Colonic mucosa (tissue), 4 donors: ENCODE measurements around the gene TMEM167B. TPM values are rescaled to one million over a fixed set of nuclear protein-coding genes. Genes with fewer than 3 reads are reported as not detected.

Source experiments
- DNase-seq: peaks from one replicate; pipeline ENCODE4 v3.0.0-alpha.2; 2020
- H3K27ac ChIP-seq: fragments of 200-600 bp; one replicate; pipeline ENCODE4 v1.8.0; 2021
- H3K27me3 ChIP-seq: fragments of 200-600 bp; one replicate; pipeline ENCODE4 v1.8.0; 2021
- H3K36me3 ChIP-seq: fragments of 200-600 bp; one replicate; pipeline ENCODE4 v1.8.0; 2021
- H3K4me1 ChIP-seq: fragments of 200-600 bp; one replicate; pipeline ENCODE4 v1.8.0; 2021; ENCODE audit warnings: mild to moderate bottlenecking
- H3K4me3 ChIP-seq: fragments of 200-600 bp; one replicate; pipeline ENCODE4 v1.8.0; 2021
- H3K9ac ChIP-seq, 2 donors: one replicate each; pipeline ENCODE4 v1.7.0; 2013; ENCODE audit warnings: control low read depth in 2 of 2, low read depth in 2 of 2, low read length in 2 of 2
- H3K9me3 ChIP-seq: fragments of 200-600 bp; one replicate; pipeline ENCODE4 v1.8.0; 2021
- intact Hi-C: fragments of 100-400 bp; cut with DNase I; formaldehyde crosslinking; loops from one replicate; pipeline ENCODE4 v1.14.1; 2022
- total RNA-seq, 2 donors: library from RNA; stranded (reverse); fragmentation: NEBNext Ultra II Directional in 1 of 2; extraction: Animal tissue kit (Norgen Biotek cat#: 25700) in 1 of 2; gene quantifications; one replicate each; pipeline ENCODE4 v1.2.1, GENCODE V29; 2021
- TF ChIP-seq, protein P1 (sequence below): fragments of 200-600 bp; IDR thresholded peaks from one replicate; pipeline ENCODE4 v1.8.0; 2022; ENCODE audit warnings: antibody characterized with exemption, mild to moderate bottlenecking
- donor health status: healthy.
- donor health status: DM: no; HTN: no; CAD: no.
- donor health status: DM: no; HTN: no; CAD: no.

The TMEM167B gene
- total RNA-seq, 2 donors from 2014 or later = 26.0 to 53.6 TPM

DNA sequence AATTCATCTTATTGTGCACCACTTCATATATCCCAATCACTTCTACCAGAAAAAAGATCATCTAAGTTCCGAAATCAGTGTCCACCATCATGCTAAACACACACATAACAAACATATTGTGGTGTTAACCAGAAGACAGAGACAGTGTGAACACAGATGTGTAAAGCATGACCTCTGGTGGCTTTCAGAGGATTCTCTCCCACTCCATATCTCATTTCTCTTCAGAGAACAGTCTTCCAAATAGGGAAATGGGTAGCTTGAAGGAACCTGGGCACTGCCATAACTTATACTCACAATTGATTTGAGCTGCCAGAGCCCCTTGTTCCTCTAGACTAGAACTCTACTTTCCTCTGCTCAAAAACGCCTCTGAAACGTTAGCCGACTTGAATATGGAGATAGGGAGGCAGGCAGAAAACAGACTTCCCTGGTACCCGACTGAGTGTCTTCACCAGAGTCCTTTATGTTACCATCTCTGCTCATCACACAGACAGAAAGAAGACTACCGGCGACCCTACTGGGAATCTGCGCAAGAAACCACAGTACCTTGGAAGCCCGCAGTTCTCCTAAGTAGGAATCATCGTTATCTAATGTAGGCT is 21.6 kb downstream of the TMEM167B start:
- Histone ChIP-seq H3K4me1 (peaks cover 7% of the 10 kb centered on the region), H3K36me3 (no peaks in the 10 kb centered on the region), H3K27me3 (no peaks in the 10 kb centered on the region), H3K9me3 (no peaks in the 10 kb centered on the region), H3K9ac (no peak overlapping the region), H3K27ac (no peak overlapping the region), H3K4me3 (no peak overlapping the region)
- DNase-seq = no peak
- intact Hi-C loops = loop anchor here (5.0 kb wide), 1 partner anchor 80 kb away; no protein-coding TSS in a partner anchor
- TF ChIP-seq, protein P1, sequence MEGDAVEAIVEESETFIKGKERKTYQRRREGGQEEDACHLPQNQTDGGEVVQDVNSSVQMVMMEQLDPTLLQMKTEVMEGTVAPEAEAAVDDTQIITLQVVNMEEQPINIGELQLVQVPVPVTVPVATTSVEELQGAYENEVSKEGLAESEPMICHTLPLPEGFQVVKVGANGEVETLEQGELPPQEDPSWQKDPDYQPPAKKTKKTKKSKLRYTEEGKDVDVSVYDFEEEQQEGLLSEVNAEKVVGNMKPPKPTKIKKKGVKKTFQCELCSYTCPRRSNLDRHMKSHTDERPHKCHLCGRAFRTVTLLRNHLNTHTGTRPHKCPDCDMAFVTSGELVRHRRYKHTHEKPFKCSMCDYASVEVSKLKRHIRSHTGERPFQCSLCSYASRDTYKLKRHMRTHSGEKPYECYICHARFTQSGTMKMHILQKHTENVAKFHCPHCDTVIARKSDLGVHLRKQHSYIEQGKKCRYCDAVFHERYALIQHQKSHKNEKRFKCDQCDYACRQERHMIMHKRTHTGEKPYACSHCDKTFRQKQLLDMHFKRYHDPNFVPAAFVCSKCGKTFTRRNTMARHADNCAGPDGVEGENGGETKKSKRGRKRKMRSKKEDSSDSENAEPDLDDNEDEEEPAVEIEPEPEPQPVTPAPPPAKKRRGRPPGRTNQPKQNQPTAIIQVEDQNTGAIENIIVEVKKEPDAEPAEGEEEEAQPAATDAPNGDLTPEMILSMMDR = no peak

DNA sequence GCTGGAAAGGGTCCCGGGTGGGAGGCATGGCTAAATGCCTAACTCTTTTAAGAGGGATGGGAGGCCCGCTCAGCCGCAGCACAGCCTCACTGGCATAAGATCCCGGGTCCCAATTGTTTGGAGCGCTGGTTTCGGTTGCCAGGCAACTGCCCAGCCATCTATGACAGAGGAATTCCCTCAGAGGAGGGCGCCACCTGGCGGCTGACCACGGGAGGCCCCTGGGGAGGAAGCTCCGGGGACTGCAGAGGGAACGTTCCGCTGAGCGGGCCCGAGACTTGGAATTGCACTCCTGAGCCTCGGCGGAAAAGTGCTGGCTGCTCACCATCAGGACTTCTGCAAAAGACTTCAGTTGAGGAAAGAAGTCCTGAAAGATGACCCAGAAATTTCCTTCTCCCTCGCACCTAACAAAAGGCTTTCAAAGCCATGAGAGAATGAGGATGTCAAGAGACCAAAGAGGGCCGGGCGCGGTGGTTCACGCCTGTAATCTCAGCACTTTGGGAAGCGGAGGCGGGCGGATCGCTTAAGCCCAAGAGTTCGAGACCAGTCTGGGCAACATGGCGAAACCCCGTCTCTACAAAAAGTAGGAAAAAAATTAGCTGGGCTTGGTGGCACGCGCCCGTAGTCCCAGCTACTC is 22.2 kb downstream of the TMEM167B start:
- Histone ChIP-seq H3K27ac (no peak overlapping the region), H3K4me1 (peaks cover 7% of the 10 kb centered on the region), H3K9ac (peak overlapping the region; percentile 17 to 36), H3K4me3 (no peak overlapping the region), H3K36me3 (no peaks in the 10 kb centered on the region), H3K27me3 (no peaks in the 10 kb centered on the region), H3K9me3 (no peaks in the 10 kb centered on the region)
- intact Hi-C loops = loop anchor here (5.0 kb wide), 1 partner anchor 80 kb away; no protein-coding TSS in a partner anchor
- TF ChIP-seq, protein P1 = peak; percentile 97
- peak; percentile 97 for DNase-seq

DNA sequence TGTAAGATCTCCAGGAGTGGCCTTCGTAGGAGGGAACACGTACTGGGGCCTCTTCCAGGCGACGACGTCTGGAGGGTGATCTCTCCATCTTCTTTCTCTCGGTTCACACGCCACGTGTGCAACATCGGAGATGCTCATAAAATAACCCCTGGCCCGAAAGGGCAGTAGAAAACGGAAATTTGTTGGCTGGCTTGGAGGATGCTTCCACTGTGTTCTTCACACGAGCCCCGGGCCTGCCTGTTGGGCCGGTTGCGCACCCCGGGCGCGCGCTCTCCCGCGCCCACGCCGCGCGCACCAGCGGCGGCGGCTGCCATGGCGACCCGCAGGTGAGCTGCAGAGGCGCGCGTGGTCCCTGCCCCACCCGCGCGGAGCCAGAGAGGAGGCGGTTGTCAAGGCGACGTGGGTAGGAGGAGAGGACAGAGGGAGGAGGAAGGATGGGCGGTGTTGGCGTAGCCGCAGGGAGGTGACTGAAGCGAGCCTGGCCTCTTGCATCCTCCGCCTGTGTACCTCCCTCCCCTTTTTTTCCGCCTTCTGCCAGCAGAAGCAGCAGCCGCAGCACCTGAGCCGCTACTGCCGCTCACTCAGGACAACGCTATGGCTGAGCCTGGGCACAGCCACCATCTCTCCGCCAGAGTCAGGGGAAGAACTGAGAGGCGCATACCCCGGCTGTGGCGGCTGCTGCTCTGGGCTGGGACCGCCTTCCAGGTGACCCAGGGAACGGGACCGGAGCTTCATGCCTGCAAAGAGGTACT is 23.2 kb downstream of the TMEM167B start, which contains the start of gene ELAPOR1:
TSS of gene ELAPOR1 (plus strand) at position 526 of the 752 bp plus-strand sequence. CDS start at position 595, 69 bp downstream.
- Histone ChIP-seq H3K9ac (peak within 1 kb of the TSS; percentile 37 to 71), H3K9me3 (no peaks in the 10 kb centered on the region), H3K4me3 (peak within 1 kb of the TSS; percentile 43), H3K27ac (no peak within 1 kb of the TSS), H3K27me3 (no peaks in the 10 kb centered on the region), H3K4me1 (peaks cover 7% of the 10 kb centered on the region), H3K36me3 (no peaks in the 10 kb centered on the region)
- DNase-seq = peak; percentile 91
- intact Hi-C loops = loop anchor here (5.0 kb wide), 1 partner anchor 79 kb away; no protein-coding TSS in a partner anchor
- TF ChIP-seq, protein P1 = no peak

DNA sequence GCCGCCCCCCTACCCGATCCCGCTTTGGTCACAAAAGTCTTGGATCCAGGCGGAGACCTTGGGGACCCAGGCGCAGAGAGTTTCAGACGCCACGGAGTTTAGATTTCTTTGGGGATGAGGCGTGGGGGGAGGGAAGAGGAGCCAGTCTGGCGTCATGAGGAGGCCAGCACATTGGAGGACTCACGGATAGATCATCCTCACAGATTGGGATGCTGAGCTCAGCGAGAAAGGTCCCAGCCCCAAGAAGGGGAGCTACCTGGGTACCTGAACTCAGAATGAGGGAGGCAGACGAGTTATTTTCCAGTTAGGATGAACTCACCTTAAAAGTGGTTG is 23.7 kb downstream of the TMEM167B start:
- Histone ChIP-seq H3K27me3 (no peaks in the 10 kb centered on the region), H3K4me3 (peak overlapping the region; percentile 43), H3K9me3 (no peaks in the 10 kb centered on the region), H3K9ac (peak overlapping the region; percentile 31 to 71), H3K27ac (no peak overlapping the region), H3K4me1 (peaks cover 7% of the 10 kb centered on the region), H3K36me3 (no peaks in the 10 kb centered on the region)
- intact Hi-C loops = loop anchor here (5.0 kb wide), 1 partner anchor 78 kb away; no protein-coding TSS in a partner anchor
- DNase-seq = peak; percentile 49
- TF ChIP-seq, protein P1 = no peak

DNA sequence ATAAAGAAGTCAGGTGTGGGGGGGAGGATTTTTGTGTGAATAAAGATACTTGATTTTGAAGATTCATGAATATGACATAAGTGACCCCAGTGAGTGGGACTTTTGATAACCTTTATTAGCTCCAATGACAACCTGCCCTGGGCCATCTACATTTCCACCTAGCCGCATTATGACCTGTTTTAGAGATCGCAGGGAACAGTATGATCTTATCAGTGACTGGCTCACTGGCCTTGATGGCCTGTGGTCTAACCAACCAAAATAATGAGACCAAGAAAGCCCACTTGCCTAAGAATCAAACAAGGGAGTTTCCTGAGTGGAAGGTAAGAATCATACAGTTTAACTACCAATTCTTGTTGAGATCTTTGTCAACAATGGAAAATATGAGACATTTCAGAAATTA is 25.1 kb downstream of the TMEM167B start:
- TF ChIP-seq, protein P1 = no peak
- Histone ChIP-seq H3K9me3 (no peaks in the 10 kb centered on the region), H3K9ac (peak overlapping the region in 1 of 2 donors; percentile 44), H3K4me3 (no peak overlapping the region), H3K27ac (peak overlapping the region; percentile 55), H3K36me3 (no peaks in the 10 kb centered on the region), H3K4me1 (peaks cover 7% of the 10 kb centered on the region), H3K27me3 (no peaks in the 10 kb centered on the region)
- no peak for DNase-seq
- intact Hi-C loops = no loop called here
